GM18520 (cell line): ENCODE results near the gene UTP18.
"Not testable (repeated sequence)": the region's sequence is repeated elsewhere in the genome, so short reads cannot be mapped to it uniquely, and the experiment has no call there.

Experiments used
- ATAC-seq: cut with Tn5 transposase; IDR thresholded peaks from one replicate; pipeline ENCODE4 v1.9.1; 2021; ENCODE audit not compliant: unreplicated experiment

Gene UTP18

DNA sequence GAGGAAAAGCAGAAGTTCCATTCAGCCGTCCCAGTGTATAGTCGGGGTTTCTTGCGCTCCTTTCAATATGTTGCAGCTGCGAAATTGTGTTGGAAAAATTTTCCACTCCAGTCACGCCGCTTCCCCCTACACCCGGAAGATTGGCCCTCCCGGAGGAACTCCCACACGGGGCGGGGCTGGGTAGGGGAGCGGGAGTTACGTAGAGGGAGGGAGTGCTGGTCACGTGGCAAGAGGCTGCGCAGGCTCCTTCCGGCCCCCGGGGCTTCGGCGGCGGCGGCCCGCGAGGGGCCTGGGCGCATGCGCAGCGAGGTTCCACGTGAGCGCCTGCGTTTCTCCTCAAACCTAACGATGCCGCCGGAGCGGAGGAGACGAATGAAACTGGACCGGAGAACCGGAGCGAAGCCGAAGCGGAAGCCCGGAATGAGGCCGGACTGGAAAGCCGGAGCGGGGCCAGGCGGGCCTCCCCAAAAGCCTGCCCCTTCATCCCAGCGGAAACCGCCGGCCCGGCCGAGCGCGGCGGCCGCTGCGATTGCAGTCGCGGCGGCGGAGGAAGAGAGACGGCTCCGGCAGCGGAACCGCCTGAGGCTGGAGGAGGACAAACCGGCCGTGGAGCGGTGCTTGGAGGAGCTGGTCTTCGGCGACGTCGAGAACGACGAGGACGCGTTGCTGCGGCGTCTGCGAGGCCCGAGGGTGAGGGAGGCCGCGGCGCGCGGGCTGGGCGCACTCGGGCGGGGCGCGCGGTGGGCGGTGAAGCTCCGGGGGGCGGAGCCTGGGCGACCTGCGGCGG lies at the start of gene UTP18:
TSS of gene UTP18 (plus strand) at position 310 of the 787 bp plus-strand sequence. CDS start at position 349, 39 bp downstream.
- ATAC-seq, result peak; percentile 62

DNA sequence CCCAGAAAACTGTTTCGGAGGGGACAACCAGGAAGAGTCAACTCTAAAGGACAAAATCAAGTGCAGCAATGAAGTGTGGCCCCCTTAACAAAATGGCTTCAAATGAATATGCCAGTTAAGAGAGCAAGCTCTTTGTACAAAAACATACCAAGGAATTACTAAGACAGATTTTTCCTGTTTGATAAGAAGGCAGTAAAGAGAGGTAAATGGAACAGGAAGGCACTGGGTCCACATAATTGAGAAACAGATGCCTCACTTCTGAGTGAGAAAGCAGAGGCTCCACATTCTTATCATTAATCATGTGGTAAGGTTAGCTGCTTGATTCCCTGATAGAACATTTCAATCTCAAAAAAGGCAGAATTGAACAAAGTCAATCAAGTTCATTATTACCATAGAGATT lies 45.4 kb upstream of the UTP18 start:
- ATAC-seq, result no peak

DNA sequence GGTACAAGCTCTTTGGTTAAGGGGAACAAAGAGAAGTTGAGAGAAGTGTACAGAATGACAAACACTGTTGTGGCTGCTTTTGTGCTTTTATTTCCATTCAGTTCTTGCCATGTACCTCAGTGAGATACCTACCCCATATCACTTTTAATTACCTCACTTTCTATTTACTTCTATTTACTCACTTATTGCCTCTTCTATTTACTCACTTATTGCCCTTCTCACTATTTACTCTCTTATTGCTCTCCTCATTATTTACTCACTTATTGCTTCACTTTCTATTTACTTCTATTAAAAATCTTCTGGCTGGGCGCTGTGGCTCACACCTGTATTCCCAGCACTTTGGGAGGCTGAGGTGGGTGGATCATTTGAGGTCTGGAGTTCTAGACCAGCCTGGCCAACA lies 42.4 kb upstream of the UTP18 start:
- ATAC-seq, result no peak

DNA sequence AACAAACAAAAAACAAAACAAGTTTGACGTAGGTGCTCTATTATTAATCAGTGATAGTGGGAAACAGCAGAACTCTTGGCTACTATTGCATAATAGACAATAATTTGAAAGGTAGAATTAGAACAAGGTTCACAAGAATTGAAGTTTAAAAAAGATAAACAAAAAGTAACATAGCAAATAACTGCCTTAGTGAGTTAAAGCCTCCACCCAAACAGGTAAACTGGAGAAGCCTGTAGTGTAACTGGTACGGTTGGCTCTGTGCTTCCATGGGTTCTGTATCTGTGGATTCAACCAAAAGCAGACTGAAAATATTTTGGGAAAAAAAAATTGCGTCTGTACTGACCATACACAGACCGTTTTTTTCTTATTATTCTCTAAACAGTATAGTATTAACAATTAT lies 39.0 kb upstream of the UTP18 start:
- no peak for ATAC-seq

DNA sequence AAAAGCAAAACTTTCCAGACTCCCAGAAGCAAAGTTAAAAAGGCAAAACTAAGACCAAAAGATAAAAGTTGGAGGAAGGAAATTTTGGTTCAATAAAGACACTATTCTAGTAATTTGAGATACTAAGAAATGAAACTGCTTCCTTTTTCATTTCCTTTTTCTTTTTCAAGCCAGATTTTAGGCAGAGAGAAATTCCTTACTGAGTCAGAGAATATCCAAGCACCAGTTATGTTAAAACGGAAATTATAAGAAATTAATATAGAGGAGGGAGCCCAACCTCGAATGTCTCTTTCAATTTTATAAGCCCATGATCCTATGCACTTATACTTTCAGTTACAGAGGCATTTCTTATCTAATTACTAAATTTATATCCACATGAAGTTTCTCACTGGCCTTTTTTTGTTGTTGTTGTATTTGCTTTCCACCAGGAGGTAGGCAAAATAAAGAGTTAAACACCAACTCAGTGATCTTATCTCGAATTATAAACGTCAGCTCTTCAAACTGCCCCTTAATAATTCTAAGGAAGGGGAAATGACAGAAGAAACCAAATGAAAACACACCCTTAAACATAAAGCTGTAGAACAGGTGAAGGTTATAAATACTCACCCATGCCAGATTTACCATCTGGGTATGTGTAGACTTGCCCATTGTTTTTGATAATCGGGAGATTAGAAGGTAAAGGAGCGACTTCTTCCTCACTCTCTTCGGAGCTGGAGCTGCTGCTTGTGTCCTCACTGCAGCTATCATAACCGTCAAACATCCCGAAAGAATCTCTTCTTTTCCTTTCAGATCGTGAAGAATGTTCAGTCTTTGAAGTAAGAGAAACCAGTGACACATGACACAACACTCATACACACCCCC lies 35.7 kb upstream of the UTP18 start:
- ATAC-seq, result no peak

DNA sequence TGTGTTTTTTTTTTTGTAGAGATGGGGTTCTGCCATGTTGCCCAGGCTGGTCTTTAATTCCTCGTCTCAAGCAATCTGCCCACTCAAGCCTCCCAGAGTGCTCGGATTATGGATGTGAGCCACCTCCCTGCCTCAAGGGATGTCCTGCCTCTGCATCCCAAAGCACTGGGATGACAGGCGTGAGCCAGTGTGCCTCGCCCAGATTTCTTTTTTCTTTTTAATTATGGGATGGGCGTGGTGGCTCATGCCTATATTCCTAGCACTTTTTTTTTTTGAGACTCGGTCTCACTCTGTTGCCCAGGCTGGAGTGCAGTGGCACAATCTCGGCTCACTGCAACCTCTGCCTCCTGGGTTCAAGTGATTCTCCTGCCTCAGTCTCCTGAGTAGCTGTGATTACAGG lies 34.8 kb upstream of the UTP18 start:
- not testable (repeated sequence) for ATAC-seq

DNA sequence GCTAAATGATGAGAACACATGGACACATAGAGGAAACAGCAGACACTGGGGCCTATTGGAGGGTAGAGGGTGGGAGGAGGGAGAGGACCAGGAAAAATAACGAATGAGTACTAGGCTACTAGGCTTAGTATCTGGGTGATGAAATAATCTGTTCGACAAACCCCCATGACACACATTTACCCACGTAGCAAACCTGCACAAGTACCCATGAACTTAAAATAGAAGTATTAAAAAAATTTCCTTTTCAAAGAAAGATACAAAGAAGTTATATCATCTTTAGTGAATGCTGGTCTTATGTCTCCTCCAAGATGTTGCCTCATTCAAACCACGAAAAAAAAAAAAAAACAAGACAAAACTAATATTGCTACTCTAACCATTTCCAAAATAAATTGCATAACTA lies 32.2 kb upstream of the UTP18 start:
- ATAC-seq, result no peak

DNA sequence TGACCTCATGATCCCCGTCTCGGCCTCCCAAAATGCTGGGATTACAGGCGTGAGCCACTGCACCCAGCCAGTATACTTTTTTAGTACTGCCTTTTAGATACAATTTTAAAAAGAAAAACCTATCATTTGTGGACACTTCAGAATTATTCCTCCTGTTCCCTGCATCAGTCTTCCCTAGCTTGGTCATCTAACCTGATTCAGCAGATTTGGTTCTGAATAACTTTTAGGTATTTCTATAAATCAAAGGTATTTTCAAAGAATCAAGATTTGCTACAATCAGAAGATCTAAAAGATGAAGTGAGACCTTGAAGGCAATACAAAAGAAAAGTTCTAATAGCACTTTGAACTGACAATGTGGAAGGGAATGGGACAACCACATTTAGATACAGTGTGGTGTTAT lies 30.5 kb upstream of the UTP18 start:
- no peak for ATAC-seq

DNA sequence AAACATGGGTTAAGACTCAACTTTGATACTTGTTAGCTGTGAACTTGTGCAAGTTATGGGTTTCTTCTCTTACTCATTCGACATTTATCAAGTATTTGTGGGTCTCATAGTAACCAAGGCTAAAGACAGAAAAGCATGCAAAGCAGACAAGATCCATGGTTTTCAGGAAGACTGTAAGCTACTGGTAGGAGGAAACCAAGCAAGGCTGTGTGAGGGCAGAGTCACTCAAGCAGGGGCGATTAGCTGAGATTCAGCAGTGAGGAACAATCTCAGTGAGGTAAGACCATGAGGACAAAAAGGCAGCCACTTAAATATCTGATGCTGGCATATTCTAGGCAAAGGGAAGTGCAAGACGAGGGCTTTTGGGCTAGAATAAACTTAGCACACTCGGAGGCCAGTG lies 30.0 kb upstream of the UTP18 start:
- ATAC-seq, result no peak

DNA sequence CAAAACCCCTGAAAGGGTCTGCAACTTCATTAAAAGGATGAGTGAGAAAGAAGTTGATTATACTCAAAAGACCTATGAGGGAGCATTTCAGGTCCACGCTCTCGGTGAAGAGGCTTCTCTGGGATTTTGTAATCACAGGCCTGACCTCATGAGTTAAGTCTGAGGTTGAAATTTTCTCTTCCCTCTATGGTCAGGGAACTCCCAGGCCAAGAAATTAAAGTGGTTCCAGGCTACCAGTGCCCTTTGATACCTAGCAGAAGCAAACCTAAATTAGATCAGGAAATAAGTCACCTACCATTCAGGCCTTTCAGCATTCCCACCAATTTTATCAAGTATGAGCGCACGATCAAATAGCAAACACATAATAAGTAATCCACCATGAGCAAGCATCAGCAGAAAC lies 28.3 kb upstream of the UTP18 start:
- ATAC-seq, result no peak

DNA sequence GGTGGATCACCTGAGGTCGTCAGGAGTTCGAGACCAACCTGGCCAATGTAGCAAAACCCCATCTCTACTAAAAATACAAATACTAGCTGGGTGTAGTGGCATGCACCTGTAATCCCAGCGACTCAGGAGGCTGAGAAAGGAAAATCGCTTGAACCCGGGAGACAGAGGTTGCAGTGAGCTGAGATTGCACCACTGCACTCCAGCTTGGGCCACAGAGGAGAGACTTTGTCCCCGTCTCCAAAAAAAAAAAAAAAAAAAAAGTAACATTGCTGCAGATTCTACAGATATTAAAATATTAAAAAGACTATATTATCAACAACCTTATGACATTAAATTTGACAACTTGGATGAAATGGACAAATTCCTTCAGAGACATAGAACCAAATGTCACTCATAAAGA lies 26.2 kb upstream of the UTP18 start:
- ATAC-seq, result no peak

DNA sequence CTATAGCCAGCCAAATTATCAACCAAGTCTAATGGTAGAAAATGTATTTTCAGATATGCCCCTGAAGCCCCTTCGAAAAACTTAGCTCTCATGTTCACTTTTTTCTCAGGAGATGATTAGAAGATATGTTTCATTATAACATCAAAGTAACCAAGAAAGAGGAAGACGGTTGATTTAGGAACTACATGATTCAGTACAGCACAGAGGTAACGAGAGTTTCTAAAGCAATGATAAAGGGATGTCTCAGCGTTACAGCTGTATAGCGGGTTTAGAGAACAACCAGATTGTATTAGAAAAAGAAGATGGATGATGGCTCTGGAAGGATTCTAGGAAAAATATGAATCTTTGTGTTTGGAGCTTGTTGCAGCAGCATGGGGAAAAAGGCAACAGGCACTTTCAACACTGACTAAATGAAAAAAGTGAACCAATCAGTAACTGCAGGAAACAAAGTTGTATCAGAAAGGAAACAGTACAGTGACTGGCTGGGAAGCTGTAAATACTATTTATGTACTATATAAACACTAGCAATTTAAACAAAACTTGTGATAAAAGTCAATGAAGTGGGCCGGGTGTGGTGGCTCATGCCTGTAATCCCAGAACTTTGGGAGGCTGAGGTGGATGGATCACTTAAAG lies 22.0 kb upstream of the UTP18 start:
- ATAC-seq, result no peak

DNA sequence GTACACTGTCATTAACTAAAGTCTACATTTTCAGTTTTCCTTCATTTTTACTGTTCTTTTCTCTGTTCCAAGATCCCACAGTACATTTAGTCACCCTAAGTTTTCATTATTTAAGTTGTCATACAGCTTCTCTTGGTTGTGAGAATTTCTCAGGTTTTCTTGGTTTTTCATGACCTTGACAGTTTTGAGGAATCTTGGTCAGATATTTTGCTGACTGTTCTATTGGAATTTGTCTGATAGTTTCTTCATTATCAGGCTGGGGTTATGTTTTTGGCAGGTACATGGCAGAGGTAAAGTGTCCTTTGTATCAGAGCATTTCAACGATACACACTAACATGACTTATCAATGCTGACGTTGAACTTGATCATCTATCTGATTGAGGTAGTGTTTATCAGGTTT lies 20.1 kb upstream of the UTP18 start:
- no peak for ATAC-seq

DNA sequence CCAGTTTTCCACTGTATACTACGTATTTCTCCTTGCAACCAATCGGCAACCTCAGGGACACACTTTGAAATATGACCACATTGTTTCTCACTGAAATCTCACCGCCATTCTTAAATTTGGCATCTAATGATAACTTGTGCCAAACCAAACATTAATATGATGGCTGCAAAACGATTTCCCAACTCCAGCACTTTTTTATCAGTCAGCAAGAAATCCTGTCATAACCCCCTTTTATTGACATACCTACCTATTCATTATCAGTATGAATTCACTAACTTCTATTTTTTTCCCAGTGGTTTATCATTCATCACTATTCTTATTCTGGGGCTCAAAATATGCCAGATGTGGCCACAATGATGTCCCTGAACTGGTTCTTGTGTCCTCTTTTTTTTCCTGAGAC lies 16.3 kb upstream of the UTP18 start:
- ATAC-seq, result no peak

DNA sequence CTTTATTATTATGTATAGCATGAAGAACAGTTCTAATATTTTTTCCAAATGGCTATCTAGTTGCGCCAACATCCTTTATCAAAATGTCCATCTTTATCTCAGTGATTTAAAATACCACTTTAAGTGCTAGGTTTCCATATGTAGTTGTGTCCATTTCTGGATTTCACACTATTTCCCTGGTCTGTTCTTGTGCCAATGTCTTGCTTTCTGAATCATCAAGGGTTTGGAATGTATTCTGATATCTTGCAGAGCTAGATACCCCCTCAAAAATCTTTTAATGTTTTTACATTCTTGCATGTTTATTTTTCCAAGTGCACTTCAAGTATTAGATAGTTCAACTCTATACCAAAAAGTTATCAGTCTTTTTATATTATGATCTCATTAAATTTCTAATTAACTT lies 14.8 kb upstream of the UTP18 start:
- ATAC-seq, result no peak

DNA sequence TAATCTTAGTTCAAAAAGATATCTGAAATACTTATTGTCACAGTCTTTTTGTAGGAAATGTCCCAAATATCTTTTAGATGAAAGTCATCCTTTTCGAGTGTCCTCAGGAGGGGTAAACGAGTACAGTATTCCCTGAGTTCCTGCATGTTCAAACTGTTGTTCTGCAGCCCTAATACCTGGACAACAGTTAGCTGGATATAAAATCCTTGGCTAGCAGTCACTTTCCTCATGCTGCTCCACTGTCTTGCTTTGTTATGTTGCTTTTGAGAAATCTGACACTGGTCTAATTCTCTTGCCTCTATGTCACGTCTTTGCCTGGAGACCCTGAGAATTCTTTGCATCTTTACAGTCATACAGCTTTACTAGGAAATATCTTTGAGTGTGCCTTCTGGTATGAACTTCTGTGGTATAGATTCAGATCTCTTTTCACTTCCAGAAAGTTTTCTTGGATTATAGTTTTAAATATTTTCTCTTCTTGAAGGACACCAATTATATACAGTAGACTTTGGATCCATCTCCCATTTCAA lies 10.0 kb upstream of the UTP18 start:
- no peak for ATAC-seq

DNA sequence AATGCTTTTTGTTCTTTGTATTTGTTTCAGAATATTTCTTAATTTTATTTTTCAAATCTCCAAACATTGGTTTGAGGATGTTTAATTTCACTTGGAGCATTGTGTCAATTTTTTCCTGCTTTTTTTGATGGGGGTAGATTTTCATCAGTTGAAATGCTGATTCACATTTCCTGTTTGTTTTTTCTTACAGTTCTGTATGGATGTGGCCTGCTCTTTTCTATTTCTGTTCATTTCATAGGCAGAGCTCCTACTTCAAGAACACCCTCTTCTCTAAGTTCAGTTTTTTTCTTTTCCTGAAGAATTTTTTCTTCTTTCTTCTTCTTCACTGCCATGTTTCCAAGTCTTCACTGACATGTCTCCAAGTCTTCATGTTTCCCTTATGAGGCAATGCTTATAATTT lies 9.3 kb upstream of the UTP18 start:
- no peak for ATAC-seq

DNA sequence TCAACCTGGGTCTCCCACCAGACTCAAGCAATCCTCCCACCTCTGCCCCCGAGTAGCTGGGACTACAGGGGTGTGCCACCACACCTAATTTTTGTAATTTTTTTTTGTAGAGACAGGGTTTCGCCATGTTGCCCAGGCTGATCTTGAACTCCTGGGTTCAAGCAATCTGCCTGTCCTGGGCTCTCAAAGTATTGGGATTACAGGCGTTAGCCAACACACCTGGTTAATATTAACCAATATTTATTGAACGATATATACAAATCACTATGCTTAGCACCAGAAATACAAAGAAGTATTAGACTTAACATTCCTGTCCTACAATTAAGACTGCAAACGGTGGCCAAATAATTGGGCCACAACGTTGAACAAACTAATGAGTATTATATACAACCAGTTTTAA lies 4.7 kb upstream of the UTP18 start:
- ATAC-seq, result no peak

DNA sequence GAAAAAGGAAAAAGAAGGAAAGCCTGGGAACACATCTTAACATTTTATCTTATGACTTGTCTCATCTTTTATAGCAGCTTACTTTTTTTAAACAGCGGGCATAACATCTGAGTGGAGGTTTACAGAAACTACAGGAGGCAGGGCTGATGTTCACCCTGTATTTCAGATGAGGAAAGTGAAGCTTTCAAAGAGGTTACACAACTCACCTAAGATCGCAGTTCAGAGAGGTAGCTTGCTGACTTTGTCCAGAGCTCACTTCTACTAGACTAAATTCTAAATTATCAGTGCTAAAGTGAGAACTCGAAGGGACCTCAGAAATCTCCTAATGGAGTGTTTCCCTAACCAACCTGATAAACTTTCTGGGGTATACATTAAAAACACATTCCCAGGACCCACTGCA lies 4.2 kb upstream of the UTP18 start:
- ATAC-seq, result no peak

DNA sequence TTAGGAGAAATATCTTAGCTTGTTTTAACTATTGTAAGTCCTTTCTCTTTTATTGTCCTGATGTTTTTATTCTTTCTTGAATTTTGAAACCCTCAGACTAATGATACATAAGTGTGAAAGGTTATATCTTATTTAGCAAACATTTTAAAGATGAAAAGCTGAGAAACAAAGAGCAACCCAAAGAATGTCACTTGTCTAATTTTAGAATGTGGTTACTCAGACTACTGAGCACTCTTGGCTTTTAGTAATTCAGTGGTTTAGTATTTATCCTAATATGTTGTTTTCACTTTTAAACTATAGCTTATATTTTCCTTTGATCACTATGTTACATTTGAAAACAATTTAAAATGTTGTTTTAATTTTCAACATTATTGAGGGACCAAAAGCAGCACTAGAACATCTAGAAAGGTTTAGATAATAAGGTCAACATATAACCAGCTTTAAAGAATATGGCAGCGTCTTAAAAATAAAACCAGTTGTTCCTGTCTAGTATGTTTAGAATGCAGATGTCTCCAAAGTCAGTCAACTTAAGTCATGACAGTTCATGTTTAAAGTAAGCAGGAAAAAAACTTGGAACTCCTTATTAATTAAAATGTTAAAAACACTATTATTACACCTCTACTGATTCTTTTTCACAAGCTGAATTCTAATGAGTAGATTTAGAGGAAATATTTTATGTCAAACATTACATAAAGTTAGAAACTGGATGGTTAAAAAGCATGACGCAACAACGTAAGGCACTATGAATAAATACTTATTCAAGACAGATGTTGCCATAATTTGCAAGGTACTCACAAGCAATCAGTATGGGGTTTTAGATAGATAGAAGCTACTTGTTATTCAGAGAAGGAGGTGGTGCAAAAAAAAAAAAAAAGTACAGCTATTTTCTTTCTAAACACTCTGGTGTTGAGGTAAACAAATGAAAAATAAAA lies 2.9 kb upstream of the UTP18 start:
- no peak for ATAC-seq
